H9 (cell line): Measurements from ENCODE around the gene SCN2B. TPM values are rescaled to one million over a fixed set of nuclear protein-coding genes. Genes with fewer than 3 reads are reported as not detected.

Experiments
- DNase-seq: peaks from one replicate; pipeline ENCODE4 v3.0.0-alpha.2; 2017
- H2AFZ ChIP-seq: one replicate; pipeline ENCODE4 v1.6.1; 2013; ENCODE audit warnings: mild to moderate bottlenecking, low read length, control low read depth, moderate library complexity
- H2AK5ac ChIP-seq: 2 replicates; pipeline ENCODE4 v1.6.1; 2013; ENCODE audit warnings: low read length, control low read depth, mixed read lengths; ENCODE audit not compliant: insufficient read length
- H2BK120ac ChIP-seq: one replicate; pipeline ENCODE4 v1.6.1; 2013; ENCODE audit warnings: low read depth, mild to moderate bottlenecking, low read length, control low read depth, inconsistent platforms; ENCODE audit not compliant: poor library complexity, severe bottlenecking
- H2BK12ac ChIP-seq: 2 replicates; pipeline ENCODE4 v1.6.1; 2013; ENCODE audit warnings: low read length, control low read depth, mixed read lengths, low read depth; ENCODE audit not compliant: insufficient read length
- H2BK15ac ChIP-seq: 2 replicates; pipeline ENCODE4 v1.6.1; 2013; ENCODE audit warnings: low read depth, low read length, control low read depth
- H2BK20ac ChIP-seq: one replicate; pipeline ENCODE4 v1.6.1; 2013; ENCODE audit warnings: low read depth, mild to moderate bottlenecking, low read length, control low read depth, inconsistent platforms; ENCODE audit not compliant: poor library complexity, severe bottlenecking
- H2BK5ac ChIP-seq: 2 replicates; pipeline ENCODE4 v1.6.1; 2013; ENCODE audit warnings: low read length, control low read depth, mixed read lengths; ENCODE audit not compliant: insufficient read length
- H3K14ac ChIP-seq: 2 replicates; pipeline ENCODE4 v1.6.1; 2013; ENCODE audit warnings: low read length, control low read depth; ENCODE audit not compliant: insufficient read depth
- H3K18ac ChIP-seq: 2 replicates; pipeline ENCODE4 v1.6.1; 2013; ENCODE audit warnings: low read depth, mild to moderate bottlenecking, mixed read lengths, low read length, control low read depth; ENCODE audit not compliant: insufficient read length
- H3K23ac ChIP-seq: 2 replicates; pipeline ENCODE4 v1.6.1; 2013; ENCODE audit warnings: low read length, control low read depth, mixed read lengths, low read depth; ENCODE audit not compliant: insufficient read length
- H3K23me2 ChIP-seq: 2 replicates; pipeline ENCODE4 v1.6.1; 2013; ENCODE audit warnings: low read depth, mild to moderate bottlenecking, mixed read lengths, low read length, control low read depth; ENCODE audit not compliant: insufficient read length, poor library complexity, severe bottlenecking
- H3K27ac ChIP-seq: 2 replicates; pipeline ENCODE4 v1.5.1; 2013; ENCODE audit warnings: low read length, control low read depth, mixed read lengths, low read depth; ENCODE audit not compliant: insufficient read length
- H3K27me3 ChIP-seq: 2 replicates; pipeline ENCODE4 v1.6.1; 2013; ENCODE audit warnings: low read length, control low read depth, inconsistent platforms; ENCODE audit not compliant: insufficient read depth
- H3K4ac ChIP-seq: 2 replicates; pipeline ENCODE4 v1.6.1; 2013; ENCODE audit warnings: low read depth, mild to moderate bottlenecking, control low read depth, inconsistent platforms, low read length, moderate library complexity
- H3K4me1 ChIP-seq: 2 replicates; pipeline ENCODE4 v1.6.1; 2013; ENCODE audit warnings: low read length, control low read depth, inconsistent platforms; ENCODE audit not compliant: insufficient read depth
- H3K4me2 ChIP-seq: 2 replicates; pipeline ENCODE4 v1.6.1; 2013; ENCODE audit warnings: low read length, control low read depth, mixed read lengths; ENCODE audit not compliant: insufficient read length, insufficient read depth
- H3K56ac ChIP-seq: 2 replicates; pipeline ENCODE4 v1.6.1; 2013; ENCODE audit warnings: low read depth, mild to moderate bottlenecking, mixed read lengths, low read length, control low read depth; ENCODE audit not compliant: insufficient read length
- H3K79me1 ChIP-seq: 2 replicates; pipeline ENCODE4 v1.6.1; 2013; ENCODE audit warnings: low read depth, mild to moderate bottlenecking, moderate library complexity, low read length, control low read depth, inconsistent platforms; ENCODE audit not compliant: insufficient read depth, poor library complexity, severe bottlenecking
- H3K79me2 ChIP-seq: 2 replicates; pipeline ENCODE4 v1.6.1; 2013; ENCODE audit warnings: low read length, control low read depth, inconsistent platforms; ENCODE audit not compliant: insufficient read depth
- H3K9ac ChIP-seq: 2 replicates; pipeline ENCODE4 v1.6.1; 2013; ENCODE audit warnings: low read length, control low read depth, mixed read lengths; ENCODE audit not compliant: insufficient read length; ENCODE audit errors: extremely low read depth
- H3K9me3 ChIP-seq: one replicate; pipeline ENCODE4 v1.6.1; 2013; ENCODE audit warnings: low read depth, low read length, inconsistent platforms; ENCODE audit not compliant: control insufficient read depth
- H3T11ph ChIP-seq: one replicate; pipeline ENCODE4 v1.6.1; 2013; ENCODE audit warnings: mild to moderate bottlenecking, low read length, control low read depth, inconsistent platforms
- H4K20me1 ChIP-seq: one replicate; pipeline ENCODE4 v1.6.1; 2013; ENCODE audit not compliant: control insufficient read depth, insufficient read length, insufficient read depth
- H4K5ac ChIP-seq: 2 replicates; pipeline ENCODE4 v1.6.1; 2013; ENCODE audit warnings: low read depth, mild to moderate bottlenecking, mixed read lengths, low read length, control low read depth; ENCODE audit not compliant: insufficient read length
- H4K8ac ChIP-seq: replicated peaks from 2 replicates; pipeline ENCODE4 v1.6.1; 2013; ENCODE audit warnings: low read length, control low read depth, mixed read lengths, low read depth; ENCODE audit not compliant: insufficient read length
- H4K91ac ChIP-seq: 2 replicates; pipeline ENCODE4 v1.6.1; 2013; ENCODE audit warnings: low read depth, mild to moderate bottlenecking, moderate library complexity, mixed read lengths, low read length, control low read depth; ENCODE audit not compliant: insufficient read length
- H3K27ac Mint-ChIP-seq, 3 experiments: 2 replicates in 2 of 3; 3 replicates in 1 of 3; pipeline ENCODE4 v1.8.0; 2020 to 2021; ENCODE audit warnings: mixed read lengths in 3 of 3, mild to moderate bottlenecking in 1 of 3, moderate library complexity in 1 of 3
- H3K27me3 Mint-ChIP-seq: 2 replicates; pipeline ENCODE4 v1.8.0; 2021; ENCODE audit warnings: low read depth, mild to moderate bottlenecking, moderate library complexity, mixed read lengths
- H3K36me3 Mint-ChIP-seq, 3 experiments: 2 replicates in 2 of 3; 3 replicates in 1 of 3; pipeline ENCODE4 v1.8.0; 2020 to 2021; ENCODE audit warnings: low read depth in 3 of 3, mixed read lengths in 3 of 3; ENCODE audit not compliant: insufficient read depth in 1 of 3
- H3K4me1 Mint-ChIP-seq, 2 experiments: 2 replicates each; pipeline ENCODE4 v1.8.0; 2020; ENCODE audit warnings: mixed read lengths in 2 of 2
- H3K4me3 Mint-ChIP-seq, 2 experiments: 2 replicates in 1 of 2; 3 replicates in 1 of 2; pipeline ENCODE4 v1.8.0; 2020 to 2021; ENCODE audit warnings: mild to moderate bottlenecking in 2 of 2, mixed read lengths in 2 of 2, moderate library complexity in 1 of 2
- H3K9me3 Mint-ChIP-seq, 2 experiments: 2 replicates in 1 of 2; 3 replicates in 1 of 2; pipeline ENCODE4 v1.8.0; 2020; ENCODE audit warnings: mild to moderate bottlenecking in 2 of 2, mixed read lengths in 2 of 2, moderate library complexity in 1 of 2
- WGBS: extraction: QIAGEN DNeasy Blood & Tissue Kit; methylation state at CpG from one replicate; pipeline ENCODE4 v1.1.7; 2013; ENCODE audit warnings: missing lambda C conversion rate, low lambda C conversion rate, mixed read lengths; ENCODE audit not compliant: insufficient read length; ENCODE audit errors: extremely low coverage; 5-methylcytosine and 5-hydroxymethylcytosine counted together
- total RNA-seq: library from RNA; stranded (reverse); gene quantifications from 2 replicates; pipeline ENCODE4 v1.2.1, GENCODE V29; 2021
- TF ChIP-seq, protein P1 (sequence below): fragments of 200-600 bp; sonication (generic); conservative IDR thresholded peaks from 3 replicates; pipeline ENCODE4 v1.8.0; 2021; ENCODE audit warnings: antibody characterized with exemption, mild to moderate bottlenecking

The SCN2B gene
- total RNA-seq, 1 experiment from 2014 or later: not detected

DNA sequence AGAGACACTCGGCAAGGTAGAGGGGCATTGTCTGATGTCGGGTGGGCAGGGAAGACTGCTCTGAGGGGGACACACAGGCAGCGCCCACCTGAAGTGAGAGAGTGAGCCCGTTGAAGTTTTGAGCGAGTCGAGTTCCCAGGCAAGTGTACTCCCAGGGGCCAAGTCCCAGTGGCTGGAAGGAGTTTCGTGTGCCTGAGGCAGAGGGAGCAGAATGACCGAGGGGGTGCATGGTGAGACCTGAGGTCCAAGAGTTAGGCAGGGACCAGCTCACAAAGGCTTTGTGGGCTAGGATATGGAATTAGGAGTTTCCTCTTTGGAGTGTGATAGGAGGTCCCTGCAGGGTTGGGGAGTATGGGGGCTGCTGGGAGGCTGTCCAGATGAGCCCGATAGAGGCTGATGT, 6.2 kb downstream of the SCN2B start:
- Mint-ChIP-seq H3K4me3 (peak overlapping the region in 1 of 2 experiments; percentile 19; a peak in 2 of 5 replicates), H3K27me3 (peaks cover 93% of the 10 kb centered on the region)
- no CpG with 5 or more reads among the region's 9 CpGs for WGBS

More for the DNA sequence above, 6.2 kb downstream of the SCN2B start:
- peaks cover 1% of the 10 kb centered on the region; the same call in 1 of the 2 replicates for H3K4me1 ChIP-seq
- no peak overlapping the region for H3K14ac ChIP-seq
- peaks cover 33 to 49% of the 10 kb centered on the region in 2 experiments for H3K4me1 Mint-ChIP-seq
- no peak overlapping the region for H3K23ac ChIP-seq
- H3K23me2 ChIP-seq: peaks cover 2% of the 10 kb centered on the region
- no peaks in the 10 kb centered on the region for H3K79me2 ChIP-seq
- H3K18ac ChIP-seq: no peak overlapping the region
- H2BK15ac ChIP-seq: no peak overlapping the region
- TF ChIP-seq, protein P1, sequence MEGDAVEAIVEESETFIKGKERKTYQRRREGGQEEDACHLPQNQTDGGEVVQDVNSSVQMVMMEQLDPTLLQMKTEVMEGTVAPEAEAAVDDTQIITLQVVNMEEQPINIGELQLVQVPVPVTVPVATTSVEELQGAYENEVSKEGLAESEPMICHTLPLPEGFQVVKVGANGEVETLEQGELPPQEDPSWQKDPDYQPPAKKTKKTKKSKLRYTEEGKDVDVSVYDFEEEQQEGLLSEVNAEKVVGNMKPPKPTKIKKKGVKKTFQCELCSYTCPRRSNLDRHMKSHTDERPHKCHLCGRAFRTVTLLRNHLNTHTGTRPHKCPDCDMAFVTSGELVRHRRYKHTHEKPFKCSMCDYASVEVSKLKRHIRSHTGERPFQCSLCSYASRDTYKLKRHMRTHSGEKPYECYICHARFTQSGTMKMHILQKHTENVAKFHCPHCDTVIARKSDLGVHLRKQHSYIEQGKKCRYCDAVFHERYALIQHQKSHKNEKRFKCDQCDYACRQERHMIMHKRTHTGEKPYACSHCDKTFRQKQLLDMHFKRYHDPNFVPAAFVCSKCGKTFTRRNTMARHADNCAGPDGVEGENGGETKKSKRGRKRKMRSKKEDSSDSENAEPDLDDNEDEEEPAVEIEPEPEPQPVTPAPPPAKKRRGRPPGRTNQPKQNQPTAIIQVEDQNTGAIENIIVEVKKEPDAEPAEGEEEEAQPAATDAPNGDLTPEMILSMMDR: no peak
- no peak overlapping the region for H4K5ac ChIP-seq
- no peak overlapping the region for H3K9ac ChIP-seq
- no peak overlapping the region for H2AFZ ChIP-seq
- no peak overlapping the region for H3K4me2 ChIP-seq
- no peaks in the 10 kb centered on the region for H3K36me3 Mint-ChIP-seq
- H2BK5ac ChIP-seq: no peak overlapping the region
- no peak overlapping the region for H2BK120ac ChIP-seq
- H2AK5ac ChIP-seq: no peak overlapping the region
- no peak for DNase-seq
- H3K9me3 ChIP-seq: no peaks in the 10 kb centered on the region
- no peak overlapping the region for H2BK20ac ChIP-seq
- no peaks in the 10 kb centered on the region for H3K79me1 ChIP-seq
- H2BK12ac ChIP-seq: no peak overlapping the region
- H3K27ac Mint-ChIP-seq: peak overlapping the region in 1 of 3 experiments; percentile 24; a peak in 1 of 7 replicates
- no peaks in the 10 kb centered on the region for H4K20me1 ChIP-seq
- H3K27me3 ChIP-seq: peaks cover 28% of the 10 kb centered on the region; the same call in 1 of the 2 replicates
- H3K27ac ChIP-seq: no peak overlapping the region
- no peak overlapping the region for H3K56ac ChIP-seq
- no peak overlapping the region for H4K8ac ChIP-seq
- H4K91ac ChIP-seq: no peak overlapping the region
- H3K4ac ChIP-seq: no peak overlapping the region
- no peaks in the 10 kb centered on the region for H3K9me3 Mint-ChIP-seq
- no peak overlapping the region for H3T11ph ChIP-seq
